H1 (cell line): Measurements from ENCODE around the gene DCBLD1. TPM values are rescaled to one million over a fixed set of nuclear protein-coding genes. Genes with fewer than 3 reads are reported as not detected.

Experiments
- RNF2 ChIP-seq: fragments of 200-900, 300-1000 bp; sonication (generic); IDR thresholded peaks from 2 replicates; pipeline ENCODE4 v1.7.1; 2016; ENCODE audit warnings: borderline replicate concordance, low read depth, mild to moderate bottlenecking, antibody characterized with exemption, low read length; ENCODE audit not compliant: poor library complexity, severe bottlenecking; ENCODE audit errors: missing control alignments
- SP2 ChIP-seq: IDR thresholded peaks from 2 replicates; pipeline ENCODE4 v1.6.1; 2012; ENCODE audit warnings: mild to moderate bottlenecking, low read length, inconsistent platforms
- SUZ12 ChIP-seq: fragments of 200-600 bp; sonication (generic); IDR thresholded peaks from 2 replicates; pipeline ENCODE4 v1.6.1; 2012; ENCODE audit warnings: mild to moderate bottlenecking, inconsistent platforms, low read length, moderate library complexity, mixed read lengths
- polyA plus RNA-seq, 7 experiments: library from polyadenylated mRNA; depleted of rRNA in 3 of 7; stranded (reverse) in 5 of 7; unstranded in 2 of 7; fragments of >200 nt in 5 of 7; fragments of 200-250 nt in 2 of 7; gene quantifications; 1 replicate in 5 of 7; 2 replicates in 1 of 7; 4 replicates in 1 of 7; pipeline versions ENCODE4 v1.2.1 to v1.2.3, GENCODE V29; 2011 to 2013; ENCODE audit warnings: missing spikeins in 2 of 7, mixed read lengths in 2 of 7
- total RNA-seq: library from RNA; stranded (reverse); fragmentation: NEBNext Ultra II Directional; extraction: Animal tissue kit (Norgen Biotek cat#: 25700); gene quantifications from 2 replicates; pipeline ENCODE4 v1.2.1, GENCODE V29; 2021

Gene DCBLD1
- total and polyA plus RNA-seq, 2 of the 8 experiments (the other 6 are each of a cell fraction or from before 2014, with no cell fraction given): 3.9 to 11.2 TPM

- TF ChIP-seq RNF2: no peak
- TF ChIP-seq SUZ12: no peak
- TF ChIP-seq SP2: no peak
Observed at GRCh38 chr6:117504478-117505144, 22.1 kb downstream of the DCBLD1 start (continued).
